Measurements from ENCODE around the gene SEPTIN11.

The SEPTIN11 gene

DNA sequence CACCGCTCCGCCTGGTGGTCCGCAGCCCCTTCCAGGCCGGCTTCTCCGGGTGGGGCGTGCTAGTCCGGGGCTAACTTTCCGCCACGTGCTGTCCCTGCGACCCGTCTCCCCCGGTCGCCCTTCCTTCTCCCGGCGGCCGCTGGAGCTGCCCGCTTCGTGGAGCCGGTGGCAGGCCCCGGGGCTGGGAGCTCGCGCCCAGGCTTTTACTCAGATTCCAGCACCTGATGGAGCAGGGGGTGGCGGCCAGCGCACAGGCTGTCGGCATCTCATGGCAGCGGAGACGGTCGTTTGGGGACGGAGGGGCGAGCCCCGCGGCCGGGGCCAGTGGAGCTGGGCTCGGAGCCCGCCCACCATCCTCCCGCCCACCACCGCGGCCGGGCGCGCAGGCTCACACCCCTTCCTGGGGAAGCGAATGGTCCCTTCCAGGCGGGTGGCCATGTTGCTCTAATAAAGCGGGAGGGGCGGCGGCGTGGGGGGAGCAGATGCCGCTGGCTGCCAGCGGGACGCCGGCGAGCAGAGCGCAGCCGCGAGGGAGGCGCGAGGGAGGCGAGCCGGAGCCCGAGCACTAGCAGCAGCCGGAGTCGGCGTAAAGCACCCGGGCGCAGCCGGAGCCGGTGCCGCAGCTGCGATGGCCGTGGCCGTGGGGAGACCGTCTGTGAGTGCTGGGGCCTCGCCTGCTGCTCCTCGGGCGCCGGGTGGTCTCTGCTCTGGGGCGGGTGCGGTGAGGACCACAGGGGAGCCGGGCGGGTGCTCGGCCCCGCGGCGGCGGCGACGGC, at the start of gene SEPTIN11:
TSS of gene SEPTIN11 (plus strand) at position 477 of the 776 bp plus-strand sequence. CDS start at position 629, 152 bp downstream.
- peak; percentile 87 to 90 for DNase-seq

- no peak for DNase-seq
These were observed 47.2 kb upstream of the SEPTIN11 start for GRCh38 chr4:76902233-76902890.

- no peak for DNase-seq
These were observed 44.8 kb upstream of the SEPTIN11 start for GRCh38 chr4:76904646-76905190.

GRCh38 chr4:76905521-76905920, 44.0 kb upstream of the SEPTIN11 start:
- no peak for DNase-seq

- no peak for DNase-seq
These were observed 39.8 kb upstream of the SEPTIN11 start for GRCh38 chr4:76909711-76910110.

- no peak for DNase-seq
These were observed 28.8 kb upstream of the SEPTIN11 start for GRCh38 chr4:76920715-76921114.

DNA sequence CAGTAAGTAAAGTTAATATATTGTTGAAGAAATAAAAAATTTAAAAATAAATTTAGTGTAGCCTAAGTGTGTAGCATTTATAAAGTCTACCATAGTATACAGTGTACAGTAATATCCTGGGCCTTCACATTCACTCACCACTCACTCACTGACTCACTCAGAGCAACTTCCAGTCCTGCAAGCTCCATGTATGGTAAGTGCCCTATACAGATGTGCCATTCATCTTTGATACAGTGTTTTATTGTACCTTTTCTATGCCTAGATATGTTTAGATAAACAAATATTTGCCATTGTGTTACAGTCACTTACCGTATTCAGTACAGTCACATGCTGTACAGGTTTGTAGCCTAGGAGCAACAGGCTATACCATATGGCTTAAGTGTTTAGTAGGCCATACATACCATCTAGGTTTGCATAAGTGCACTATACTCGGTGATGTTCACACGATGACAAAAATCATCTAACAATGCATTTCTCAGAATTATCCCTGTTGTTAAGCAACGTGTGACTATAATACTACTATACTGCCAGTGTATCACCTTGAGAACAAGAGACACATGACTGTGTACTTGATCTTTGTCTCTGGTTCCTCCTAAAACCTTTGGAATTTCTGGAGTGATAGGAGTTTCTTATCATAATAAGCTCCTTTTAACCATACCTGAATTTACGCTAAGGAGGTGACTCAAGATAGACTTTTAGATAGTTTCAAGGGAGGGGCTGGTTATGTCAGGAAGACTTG, 25.8 kb upstream of the SEPTIN11 start:
- no peak for DNase-seq

- DNase-seq, result no peak
These were observed 22.7 kb upstream of the SEPTIN11 start for GRCh38 chr4:76926841-76927240.

- DNase-seq, result no peak
These were observed 18.9 kb upstream of the SEPTIN11 start for GRCh38 chr4:76930685-76931084.

GRCh38 chr4:76931087-76931486, 18.5 kb upstream of the SEPTIN11 start:
- DNase-seq, result no peak

DNA sequence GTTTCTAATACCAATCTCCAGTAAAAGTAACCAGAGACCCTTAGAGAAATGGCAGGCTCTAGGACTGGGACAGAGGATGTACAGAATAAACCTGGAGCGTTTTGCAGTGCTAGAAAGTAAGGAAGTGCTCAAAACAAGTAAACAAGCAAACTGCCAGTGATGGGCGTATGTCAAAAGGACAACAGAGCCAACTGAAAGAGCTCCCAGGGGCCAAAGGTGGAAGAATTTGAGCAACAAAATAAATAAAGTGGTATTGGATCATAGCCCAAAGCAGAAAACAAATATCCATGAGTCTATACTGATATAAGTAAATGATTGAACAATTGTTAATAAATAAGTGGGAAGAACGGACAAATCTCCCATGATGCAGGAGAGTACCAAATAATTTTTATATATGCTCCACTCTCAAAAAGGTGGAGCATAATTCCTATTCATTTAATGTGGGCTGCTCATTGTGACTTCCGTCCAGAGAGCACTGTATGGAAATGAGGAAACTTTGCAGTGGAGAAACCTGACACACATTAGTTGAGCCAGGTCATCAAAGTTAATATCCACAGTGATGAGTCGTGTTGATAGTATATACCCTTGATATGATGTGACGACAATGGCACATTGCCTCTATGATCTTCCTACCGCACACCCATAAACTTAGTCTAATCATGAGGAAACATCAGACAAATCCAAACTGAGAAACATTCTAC, 17.8 kb upstream of the SEPTIN11 start:
- no peak for DNase-seq

DNA sequence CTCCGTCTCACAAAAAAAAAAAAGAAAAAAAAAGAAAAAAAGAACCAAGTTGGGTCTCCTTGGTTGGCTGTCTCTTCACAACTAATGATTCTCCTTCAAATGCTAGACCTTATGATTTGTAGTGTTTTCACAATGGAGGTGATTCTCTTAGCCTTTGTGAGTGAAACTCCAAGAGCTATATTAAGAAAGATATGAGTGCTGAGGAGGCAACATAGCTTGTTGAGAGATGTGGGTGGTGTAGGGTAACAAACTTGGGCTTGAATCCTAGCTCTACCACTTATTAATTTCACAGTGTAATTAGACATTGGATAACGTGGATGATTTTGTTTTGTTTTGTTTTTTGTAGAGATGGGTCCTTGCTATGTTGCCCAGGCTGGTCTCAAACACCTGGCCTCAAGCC, 10.4 kb upstream of the SEPTIN11 start:
- no peak for DNase-seq

DNA sequence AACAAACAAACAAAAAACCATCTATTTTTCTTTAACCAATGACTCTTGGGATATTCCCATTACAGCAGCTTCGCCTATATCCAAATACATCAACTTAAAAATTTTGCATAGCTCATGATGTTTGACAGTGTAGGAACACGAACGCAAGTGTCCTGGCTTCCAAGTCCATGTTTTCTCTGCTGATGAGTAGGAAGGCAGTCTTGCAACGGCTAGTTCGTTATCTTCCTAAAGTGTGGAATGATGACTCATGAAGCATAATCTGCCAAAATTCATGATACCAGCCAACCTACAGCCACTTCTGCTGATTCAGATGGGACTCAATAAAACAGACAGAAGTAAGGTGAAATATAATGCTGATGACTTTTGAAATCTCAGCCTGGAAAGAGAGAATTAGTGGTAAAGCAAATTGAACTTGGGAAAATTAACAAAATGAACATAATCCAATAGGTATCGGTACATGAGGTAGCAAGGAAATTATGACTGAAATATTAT, 6.4 kb upstream of the SEPTIN11 start:
- no peak for DNase-seq

DNA sequence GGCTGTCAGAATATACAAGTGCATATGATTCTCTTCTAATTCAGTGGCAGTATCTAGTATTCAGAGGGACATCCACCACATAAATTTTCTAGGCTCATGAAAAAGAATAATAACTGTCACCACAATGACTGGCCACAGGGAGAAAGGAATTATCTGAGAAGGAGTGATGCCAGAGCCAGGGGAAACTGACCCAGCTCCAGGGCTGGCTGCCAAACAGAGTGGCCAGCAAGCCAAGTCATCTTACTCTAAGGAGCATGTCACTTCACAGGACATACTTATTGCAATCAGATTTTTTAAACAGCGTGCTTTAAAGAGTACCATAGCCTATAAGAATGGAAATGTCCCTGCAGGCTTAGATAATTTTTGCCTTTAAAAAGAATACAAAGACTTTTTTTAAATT, 5.8 kb upstream of the SEPTIN11 start:
- DNase-seq, result no peak

DNA sequence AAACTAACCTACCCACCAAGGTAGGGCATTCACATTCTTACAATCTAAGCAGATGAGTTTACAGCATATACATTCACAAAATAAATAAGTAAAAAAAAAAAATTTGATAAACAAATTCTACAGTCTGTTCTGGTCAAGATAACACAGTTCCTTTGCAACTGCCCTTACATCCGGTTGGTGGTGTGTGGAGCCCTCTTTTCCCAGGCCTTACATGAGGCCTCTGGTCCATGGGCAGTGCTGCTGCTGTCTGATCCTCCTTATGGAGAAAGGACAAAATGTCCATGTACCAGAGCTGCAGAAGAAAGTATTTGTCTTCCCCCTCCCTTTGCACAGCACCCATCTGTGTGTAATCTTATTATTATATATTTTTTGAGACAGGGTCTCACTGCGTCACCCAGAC, 2.2 kb upstream of the SEPTIN11 start:
- DNase-seq, result no peak

DNA sequence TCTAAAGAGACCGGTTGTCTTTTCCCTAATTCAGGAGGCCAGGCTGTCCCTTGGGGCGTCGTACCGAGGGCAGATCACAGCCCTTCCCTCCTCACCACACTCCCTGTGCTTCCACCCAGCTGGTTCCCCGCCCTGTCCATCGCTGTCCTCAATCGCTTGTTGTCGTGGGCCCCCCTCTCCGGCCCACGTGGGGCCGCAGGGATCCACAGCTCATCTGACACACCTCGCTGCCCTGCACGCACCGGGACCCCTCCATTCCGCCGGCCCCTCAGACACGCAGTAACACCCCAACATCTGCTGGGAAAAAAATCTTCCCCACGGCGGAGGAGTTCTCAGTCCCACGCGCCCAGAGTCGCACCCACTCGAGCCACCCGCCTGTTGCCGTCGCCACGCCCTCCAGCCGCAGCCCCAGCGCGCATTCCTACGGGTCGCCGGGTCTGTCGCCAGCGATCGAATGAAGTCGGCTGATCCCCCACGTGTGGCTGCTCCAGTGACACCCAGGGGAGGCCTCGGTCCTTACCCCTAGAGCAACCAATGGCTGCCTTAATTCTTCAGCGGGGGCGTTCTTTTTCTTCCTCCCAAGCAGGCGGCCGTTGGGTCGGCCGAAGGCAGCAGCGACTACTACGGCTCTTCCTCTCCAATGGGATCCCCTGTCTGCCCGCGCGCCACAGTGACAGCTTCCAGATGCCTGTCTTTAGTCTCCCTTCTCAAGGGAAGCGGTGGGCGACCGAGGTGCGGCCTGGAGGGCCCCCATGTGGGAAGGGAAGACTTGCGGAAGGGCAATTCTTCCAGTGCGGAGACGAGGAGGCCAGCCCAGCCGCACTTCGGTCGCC, 893 bp upstream of the SEPTIN11 start:
- DNase-seq, result peak; percentile 78 to 80

GRCh38 chr4:76950052-76950955, 752 bp downstream of the SEPTIN11 start:
- DNase-seq, result peak; percentile 37 to 47

DNA sequence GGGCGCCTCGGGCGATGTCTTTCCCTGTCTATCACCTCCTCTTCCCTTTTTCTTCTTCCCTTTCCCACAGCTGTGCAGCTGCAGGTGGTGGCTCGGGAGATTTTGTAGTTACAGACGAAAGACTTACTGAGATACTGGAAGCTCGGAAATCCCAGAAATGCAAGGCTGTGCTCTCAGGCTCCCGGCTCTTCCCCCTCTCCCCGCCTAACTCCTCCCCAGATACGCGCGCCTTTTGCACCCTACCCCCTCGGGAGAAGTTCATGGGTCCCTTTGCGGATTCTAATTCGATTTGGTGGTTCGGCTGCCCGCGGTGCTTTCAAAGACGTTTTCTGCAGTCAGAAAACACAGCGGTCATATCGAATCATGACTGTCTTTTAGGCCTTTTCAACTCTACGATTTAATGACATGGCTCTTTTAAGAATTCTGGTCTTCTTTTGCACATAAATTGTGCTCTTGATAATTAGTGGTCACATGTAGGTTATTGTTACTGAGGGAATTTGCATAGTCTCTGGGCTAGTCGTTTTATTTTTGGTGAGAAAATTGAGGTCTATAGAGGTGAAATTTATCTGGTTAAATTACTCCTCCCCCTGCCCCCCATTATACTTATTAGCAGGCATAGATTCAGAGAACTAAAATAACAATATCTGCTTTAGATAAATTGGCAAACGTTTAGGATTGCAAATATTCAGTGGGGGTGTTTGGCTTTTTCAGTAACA, 1.6 kb downstream of the SEPTIN11 start:
- peak in 1 of 2 donors; percentile 13 for DNase-seq

DNA sequence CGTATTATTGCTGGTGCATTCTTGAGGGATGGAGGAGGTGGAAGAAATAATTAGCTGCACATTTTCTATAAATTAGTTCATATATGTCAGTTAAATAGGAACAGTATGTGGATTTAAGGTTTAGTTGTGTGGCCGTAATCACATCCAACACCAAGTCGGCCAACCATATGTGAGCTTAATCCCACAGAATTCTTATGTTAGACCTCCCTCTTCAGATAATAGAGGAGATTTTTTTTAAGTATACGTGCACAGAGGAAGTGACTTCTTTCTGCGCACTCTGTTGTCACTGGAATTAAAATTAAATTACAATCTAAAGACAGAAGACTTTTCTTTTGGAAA, 2.1 kb downstream of the SEPTIN11 start:
- no peak for DNase-seq

- DNase-seq, result no peak
These were observed 2.5 kb downstream of the SEPTIN11 start for GRCh38 chr4:76952071-76952470.

Data from CD4-positive, alpha-beta T cell treated with Interleukin-4 for 1 hour (primary cell).